ENCODE measurements around the gene WFDC9. TPM values are rescaled to one million over a fixed set of nuclear protein-coding genes. Genes with fewer than 3 reads are reported as not detected.

WFDC9 gene
- total and polyA plus RNA-seq, 2 donors (not counting 3 experiments of a cell fraction or from before 2014, with no cell fraction given), result not detected

DNA sequence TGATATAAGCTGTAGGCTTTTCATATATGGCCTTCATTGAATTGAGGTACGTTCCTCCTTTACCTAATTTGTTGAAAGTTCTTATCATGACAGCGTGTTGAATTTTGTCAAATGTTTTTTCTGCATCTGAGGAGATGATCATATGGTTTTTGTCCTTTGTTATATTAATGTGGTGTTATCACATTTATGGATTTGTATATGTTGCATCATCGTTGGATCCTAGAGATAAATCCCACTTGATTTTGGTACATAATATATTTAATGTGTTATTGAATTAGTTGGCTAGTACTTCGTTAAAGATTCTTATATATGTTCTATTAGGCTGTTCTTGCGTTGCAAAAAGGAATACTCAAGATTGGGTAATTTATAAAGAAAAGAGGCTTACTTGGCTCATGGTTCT lies 8.6 kb upstream of the WFDC9 start:
- H3K27ac ChIP-seq (ENCODE audit: insufficient read depth, low read depth, low read length), result no peak overlapping the region
- no peaks in the 10 kb centered on the region for H3K79me2 ChIP-seq (ENCODE audit: control insufficient read depth, insufficient read depth, low read length)
- H3K9ac ChIP-seq (replicated peaks; ENCODE audit: extremely low read depth, insufficient read depth, low read length), result no peak overlapping the region
- DNase-seq (ENCODE audit: low read depth, low spot score) (no peak), FAIRE-seq (no peak)
- H3K36me3 ChIP-seq (ENCODE audit: control insufficient read depth in 2 of 2, extremely low read depth in 1 of 2, insufficient read depth in 2 of 2, low read length in 2 of 2), result no peaks in the 10 kb centered on the region
- H3K9me1 ChIP-seq (replicated peaks; ENCODE audit: control insufficient read depth, extremely low read depth, insufficient read depth, low read length), result no peaks in the 10 kb centered on the region
- TF ChIP-seq POLR2A (IDR thresholded peaks at IDR 0.05; ENCODE audit: low read depth, low read length) (no peak), GATA2 (IDR thresholded peaks at IDR 0.05; ENCODE audit: insufficient read depth, insufficient read length, low read depth, low read length) (no peak), POLR2AphosphoS5 (IDR thresholded peaks at IDR 0.05; ENCODE audit: insufficient read depth, low read depth, low read length) (no peak), FOS (IDR thresholded peaks at IDR 0.05; ENCODE audit: borderline replicate concordance, insufficient read depth, low read length) (no peak), EZH2 (IDR thresholded peaks at IDR 0.05; ENCODE audit: borderline replicate concordance, low read depth, low read length, severe bottlenecking) (no peak), MYC (IDR thresholded peaks at IDR 0.05; ENCODE audit: low read depth, low read length) (no peak), JUN (IDR thresholded peaks at IDR 0.05; ENCODE audit: borderline replicate concordance, insufficient read depth, insufficient read length, low read depth) (no peak)
- TF ChIP-seq, protein P1, sequence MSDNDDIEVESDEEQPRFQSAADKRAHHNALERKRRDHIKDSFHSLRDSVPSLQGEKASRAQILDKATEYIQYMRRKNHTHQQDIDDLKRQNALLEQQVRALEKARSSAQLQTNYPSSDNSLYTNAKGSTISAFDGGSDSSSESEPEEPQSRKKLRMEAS (IDR thresholded peaks at IDR 0.05; ENCODE audit: insufficient read depth, insufficient read length), result no peak
- TF ChIP-seq, protein P2, sequence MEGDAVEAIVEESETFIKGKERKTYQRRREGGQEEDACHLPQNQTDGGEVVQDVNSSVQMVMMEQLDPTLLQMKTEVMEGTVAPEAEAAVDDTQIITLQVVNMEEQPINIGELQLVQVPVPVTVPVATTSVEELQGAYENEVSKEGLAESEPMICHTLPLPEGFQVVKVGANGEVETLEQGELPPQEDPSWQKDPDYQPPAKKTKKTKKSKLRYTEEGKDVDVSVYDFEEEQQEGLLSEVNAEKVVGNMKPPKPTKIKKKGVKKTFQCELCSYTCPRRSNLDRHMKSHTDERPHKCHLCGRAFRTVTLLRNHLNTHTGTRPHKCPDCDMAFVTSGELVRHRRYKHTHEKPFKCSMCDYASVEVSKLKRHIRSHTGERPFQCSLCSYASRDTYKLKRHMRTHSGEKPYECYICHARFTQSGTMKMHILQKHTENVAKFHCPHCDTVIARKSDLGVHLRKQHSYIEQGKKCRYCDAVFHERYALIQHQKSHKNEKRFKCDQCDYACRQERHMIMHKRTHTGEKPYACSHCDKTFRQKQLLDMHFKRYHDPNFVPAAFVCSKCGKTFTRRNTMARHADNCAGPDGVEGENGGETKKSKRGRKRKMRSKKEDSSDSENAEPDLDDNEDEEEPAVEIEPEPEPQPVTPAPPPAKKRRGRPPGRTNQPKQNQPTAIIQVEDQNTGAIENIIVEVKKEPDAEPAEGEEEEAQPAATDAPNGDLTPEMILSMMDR (IDR thresholded peaks at IDR 0.05; ENCODE audit: extremely low read depth in 1 of 2, insufficient read depth in 1 of 2, low read depth in 1 of 2, low read length in 2 of 2), result no peak
- no peak overlapping the region for H3K4me3 ChIP-seq (replicated peaks in 1 of 3; ENCODE audit: insufficient read depth in 1 of 3, low read depth in 1 of 3, low read length in 3 of 3)
- no peaks in the 10 kb centered on the region for H3K9me3 ChIP-seq (replicated peaks; ENCODE audit: control insufficient read depth, insufficient read depth, low read length)
- intact Hi-C loops (cut with micrococcal nuclease) (no loop called here), dilution Hi-C loops (cut with MboI; ENCODE audit: extremely low pct_ligation_motif_present, low sequenced_read_pairs) (no loop called here)
- CTCF ChIA-PET, result no interaction called here
- H2AFZ ChIP-seq (ENCODE audit: low read depth, low read length), result no peak overlapping the region
- H3K4me1 ChIP-seq (ENCODE audit: control insufficient read depth, extremely low read depth, insufficient read depth, low read length), result no peaks in the 10 kb centered on the region
- POLR2A ChIA-PET, result no interaction called here
- no peaks in the 10 kb centered on the region for H4K20me1 ChIP-seq (replicated peaks; ENCODE audit: control insufficient read depth, extremely low read depth, insufficient read depth, low read length)
- no peak overlapping the region for H3K4me2 ChIP-seq (ENCODE audit: insufficient read depth, low read length)
- no TSS peak for BruUV-seq (replicated peaks)
- no peaks in the 10 kb centered on the region for H3K27me3 ChIP-seq (ENCODE audit: control insufficient read depth in 2 of 2, insufficient read depth in 2 of 2, low read length in 2 of 2)

Measured in endothelial cell of umbilical vein (primary cell).